Kasumi-1 (cell line): Measurements from ENCODE around the gene GPD2.
"Not testable (repeated sequence)": the region's sequence is repeated elsewhere in the genome, so short reads cannot be mapped to it uniquely, and the experiment has no call there.

Experiments used
- DNase-seq, 2 experiments: peaks; one replicate each; lab custom pipeline; 2025; lab: John Stamatoyannopoulos, UW

GPD2 gene

DNA sequence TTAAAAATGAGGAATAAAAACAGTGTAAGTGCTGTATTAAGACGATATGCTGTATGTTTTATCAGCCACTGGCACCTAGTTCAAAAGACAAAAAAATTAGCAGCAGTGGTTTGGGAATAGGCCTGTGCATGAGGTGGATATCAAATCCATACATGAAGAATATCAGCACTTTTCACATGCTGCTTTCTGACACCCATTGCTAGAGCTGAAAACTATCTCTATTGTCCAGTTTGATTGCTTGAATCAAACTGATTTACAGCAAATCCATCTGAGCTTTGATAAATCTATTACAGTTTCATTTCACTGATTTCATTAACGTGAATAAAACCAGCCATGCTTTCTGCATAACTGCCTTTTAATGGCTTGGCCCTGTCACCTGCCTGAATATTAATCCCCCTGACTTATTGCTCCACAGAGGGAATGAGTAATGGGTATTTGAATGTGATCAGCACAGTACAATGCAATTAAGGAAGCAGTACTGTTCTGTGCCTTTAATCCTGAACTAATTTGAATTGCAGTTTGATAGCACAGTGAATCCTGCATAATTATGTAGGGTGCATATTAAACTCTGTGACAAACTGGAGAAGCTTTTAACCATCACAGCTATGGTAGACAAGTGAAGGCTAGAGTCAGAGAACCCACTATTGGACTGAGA is 154.0 kb downstream of the GPD2 start:
- no peak for DNase-seq

DNA sequence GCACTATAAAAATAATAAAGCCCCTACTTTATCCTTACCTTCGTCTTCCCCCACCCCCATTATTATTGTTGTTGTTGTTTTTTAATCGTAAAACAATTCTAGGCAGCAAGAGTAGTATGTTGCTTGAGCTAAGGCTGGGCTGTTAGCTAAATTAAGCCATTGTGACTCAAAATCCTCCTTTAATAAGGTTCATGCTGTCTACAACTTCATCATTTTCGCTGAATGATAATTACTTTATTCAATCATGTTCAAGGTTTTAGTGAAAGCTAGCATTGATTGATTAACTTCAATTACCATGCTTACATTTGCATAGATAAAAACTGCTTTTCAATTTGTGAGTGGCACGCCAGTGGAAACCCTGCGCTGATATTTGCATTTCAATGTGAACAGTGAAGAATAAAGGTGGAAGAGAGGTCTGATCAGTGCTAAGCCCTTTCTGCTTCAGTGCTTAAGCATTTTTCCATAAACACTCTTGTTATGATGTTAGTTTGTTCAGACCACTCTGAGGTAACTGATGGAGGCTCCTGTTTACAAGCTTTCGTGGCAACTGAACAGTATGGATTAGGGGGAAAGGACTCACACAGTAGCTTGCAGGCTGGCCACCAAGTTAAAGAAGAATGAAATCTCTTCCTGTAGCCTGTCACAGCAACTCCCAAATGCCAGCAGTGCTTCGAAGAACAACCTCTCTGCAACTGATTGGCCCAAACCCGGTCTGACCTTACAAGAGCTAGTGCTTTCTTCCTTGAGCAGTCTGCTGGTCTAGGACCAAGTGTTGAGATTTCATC is 156.8 kb downstream of the GPD2 start:
- no peak for DNase-seq

DNA sequence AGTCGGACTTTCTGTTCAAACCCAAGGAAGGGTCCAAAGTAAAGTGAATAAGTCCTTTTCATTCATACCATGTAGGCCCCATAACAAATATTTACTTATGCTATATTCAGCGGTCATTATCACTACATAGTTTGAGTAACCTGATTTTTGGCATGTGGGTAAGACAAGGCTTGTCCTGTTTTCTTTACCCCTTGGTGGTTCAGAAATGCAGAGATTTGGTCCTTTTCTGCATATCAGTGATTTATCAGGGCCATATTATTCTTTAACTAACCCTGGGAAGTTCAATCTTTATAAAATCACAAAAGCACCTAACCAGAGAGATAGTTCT is 157.4 kb downstream of the GPD2 start:
- DNase-seq: no peak

GRCh38 chr2:156598563-156598962 is 162.4 kb downstream of the GPD2 start:
- DNase-seq: no peak

DNA sequence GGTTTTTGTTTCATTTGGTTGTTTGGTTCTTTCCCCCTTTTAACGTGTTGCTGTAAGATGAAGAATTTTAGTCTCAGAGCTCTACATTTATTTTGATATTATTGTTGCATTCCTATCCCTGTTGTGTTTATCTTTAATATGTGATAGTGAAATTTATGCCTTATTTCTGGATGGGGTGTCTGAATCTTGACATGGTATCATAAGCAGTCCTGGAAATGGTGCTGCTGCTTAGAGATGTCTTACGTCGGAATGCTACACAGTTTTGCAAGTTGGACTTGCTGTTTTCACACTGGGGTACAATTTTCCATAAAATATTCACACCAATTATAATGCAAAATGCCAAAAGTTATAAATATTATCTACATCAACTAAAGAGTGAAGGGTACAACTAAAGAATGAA is 164.0 kb downstream of the GPD2 start:
- no peak for DNase-seq

- no peak for DNase-seq
These were observed 165.8 kb downstream of the GPD2 start for GRCh38 chr2:156601855-156602551.

- no peak for DNase-seq
These were observed 166.4 kb downstream of the GPD2 start for GRCh38 chr2:156602552-156602933.

GRCh38 chr2:156615836-156616322 is 179.7 kb downstream of the GPD2 start:
- DNase-seq: no peak

- DNase-seq: not testable (repeated sequence)
These were observed 181.9 kb downstream of the GPD2 start for GRCh38 chr2:156618071-156618470.

DNA sequence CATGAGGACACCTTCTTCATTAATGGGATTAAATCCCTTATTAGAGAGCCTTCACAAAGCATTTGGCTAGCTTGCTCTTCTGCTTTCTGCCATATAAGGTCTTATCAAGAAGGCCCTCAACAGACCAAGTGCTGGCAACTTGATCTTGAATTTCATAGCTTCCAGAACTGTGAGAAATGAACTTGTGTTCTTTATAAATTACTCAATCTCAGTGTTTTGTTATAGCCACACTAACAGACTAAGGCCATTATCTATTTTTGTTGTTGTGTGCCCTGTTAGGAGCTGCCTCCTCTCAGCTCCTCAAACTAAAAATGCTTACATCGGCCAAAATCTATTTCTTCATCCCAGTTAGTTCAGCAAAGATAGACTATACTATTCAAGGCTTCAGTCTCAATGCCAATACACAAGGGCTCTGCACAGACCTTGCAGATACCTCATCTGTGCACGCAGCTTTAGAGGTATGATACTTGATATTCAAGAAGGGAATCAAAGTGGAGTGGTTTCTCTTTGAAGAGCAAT is 182.9 kb downstream of the GPD2 start:
- DNase-seq: no peak

- DNase-seq: no peak
These were observed 186.3 kb downstream of the GPD2 start for GRCh38 chr2:156622491-156622890.

- no peak for DNase-seq
These were observed 189.4 kb downstream of the GPD2 start for GRCh38 chr2:156625360-156626170.

- no peak for DNase-seq
These were observed 190.8 kb downstream of the GPD2 start for GRCh38 chr2:156626931-156627330.

- DNase-seq: no peak
These were observed 194.6 kb downstream of the GPD2 start for GRCh38 chr2:156630579-156631337.

DNA sequence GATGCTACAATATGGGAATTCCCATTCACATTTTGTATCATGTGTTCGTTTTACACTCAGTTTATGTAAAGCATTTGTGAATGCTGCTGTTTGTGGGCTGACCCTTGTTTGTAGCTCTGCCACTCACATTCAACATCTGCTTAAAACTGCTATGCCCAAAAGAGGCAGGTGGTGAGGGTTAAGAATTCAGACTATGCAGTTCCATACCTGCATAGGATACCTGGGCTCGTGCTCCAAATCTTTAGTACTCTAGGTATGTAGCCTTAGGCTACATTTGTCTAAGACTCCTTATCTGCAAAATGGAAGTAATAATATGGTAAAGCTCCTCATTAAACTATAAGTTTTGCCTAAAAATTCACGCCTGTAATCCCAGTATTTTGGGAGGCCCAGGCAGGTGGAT is 199.5 kb downstream of the GPD2 start:
- no peak for DNase-seq
